HG02970 (cell line): ENCODE data around the gene CEBPA.

Experiments
- ATAC-seq: cut with Tn5 transposase; IDR thresholded peaks from one replicate; pipeline ENCODE4 v1.9.1; 2021; ENCODE audit warnings: mild to moderate bottlenecking, moderate library complexity, moderate number of reproducible peaks; ENCODE audit not compliant: unreplicated experiment, low FRiP score

CEBPA gene

GRCh38 chr19:33290956-33291622 lies 11.2 kb downstream of the CEBPA start:
- ATAC-seq = no peak

- ATAC-seq = no peak
These were observed 12.1 kb downstream of the CEBPA start for GRCh38 chr19:33290082-33290815.

- no peak for ATAC-seq
These were observed 13.1 kb downstream of the CEBPA start for GRCh38 chr19:33289261-33289660.

- ATAC-seq = no peak
These were observed 13.7 kb downstream of the CEBPA start for GRCh38 chr19:33288666-33289065.

- no peak for ATAC-seq
These were observed 14.4 kb downstream of the CEBPA start for GRCh38 chr19:33287927-33288326.

GRCh38 chr19:33287438-33287837 lies 14.9 kb downstream of the CEBPA start:
- no peak for ATAC-seq

GRCh38 chr19:33286899-33287298 lies 15.4 kb downstream of the CEBPA start:
- ATAC-seq = no peak

- no peak for ATAC-seq
These were observed 16.9 kb downstream of the CEBPA start for GRCh38 chr19:33285441-33285927.

GRCh38 chr19:33284756-33285155 lies 17.6 kb downstream of the CEBPA start:
- no peak for ATAC-seq

GRCh38 chr19:33284146-33284643 lies 18.1 kb downstream of the CEBPA start:
- no peak for ATAC-seq

- no peak for ATAC-seq
These were observed 18.7 kb downstream of the CEBPA start for GRCh38 chr19:33283589-33283988.

GRCh38 chr19:33282036-33282671 lies 20.2 kb downstream of the CEBPA start:
- no peak for ATAC-seq

- no peak for ATAC-seq
These were observed 20.9 kb downstream of the CEBPA start for GRCh38 chr19:33281296-33281926.

GRCh38 chr19:33280351-33280921 lies 21.9 kb downstream of the CEBPA start:
- peak; percentile 69 for ATAC-seq

GRCh38 chr19:33279430-33280350 lies 22.6 kb downstream of the CEBPA start:
- no peak for ATAC-seq

- ATAC-seq = no peak
These were observed 23.7 kb downstream of the CEBPA start for GRCh38 chr19:33278403-33279269.

- ATAC-seq = no peak
These were observed 24.3 kb downstream of the CEBPA start for GRCh38 chr19:33278023-33278402.

- ATAC-seq = no peak
These were observed 24.9 kb downstream of the CEBPA start for GRCh38 chr19:33277434-33277833.
